Measurements from ENCODE around the gene ITSN1. TPM values are rescaled to one million over a fixed set of nuclear protein-coding genes. Genes with fewer than 3 reads are reported as not detected.

The ITSN1 gene
- total and polyA plus RNA-seq, 2 donors from 2014 or later: 8.1 to 42.5 TPM

DNA sequence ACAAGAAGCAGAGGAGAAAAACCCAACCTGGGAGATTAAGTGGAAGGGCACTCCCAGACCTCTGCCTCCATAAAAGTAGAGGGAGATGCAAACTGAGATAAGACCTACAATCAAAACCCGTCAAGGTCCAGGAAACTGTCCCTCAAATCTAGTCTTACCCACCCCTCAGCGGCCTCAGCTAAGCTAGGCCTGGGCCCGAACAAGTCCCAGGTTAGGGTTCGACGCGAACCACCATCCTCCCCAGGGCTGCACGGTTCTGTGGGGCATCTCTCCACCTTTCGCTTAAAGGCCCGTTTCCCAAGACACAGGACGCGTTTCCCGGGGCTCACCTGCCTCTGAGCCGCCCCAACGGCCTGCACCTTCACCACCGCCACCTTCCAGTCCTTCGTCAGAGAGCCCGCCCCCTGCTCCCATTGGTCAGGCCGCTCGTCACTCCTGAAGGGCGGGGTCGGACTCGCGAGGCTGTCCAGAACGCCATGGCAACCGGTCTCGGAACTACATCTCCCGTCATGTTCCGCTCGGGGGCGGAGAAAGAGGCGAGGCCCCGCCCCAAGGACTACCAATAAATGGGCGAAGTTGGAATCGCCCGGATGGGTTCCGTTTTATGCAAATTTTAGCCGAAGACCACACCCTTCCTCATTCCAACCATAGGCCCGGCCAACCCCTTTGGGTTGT lies 812 bp upstream of the ITSN1 start, which contains the start of gene CRYZL1:
Gene CRYZL1, minus strand, starts transcription at position 390 of the 675 bp plus-strand sequence. CDS start 10,190 bp downstream, outside the sequence.
- Histone ChIP-seq H3K9ac (ENCODE audit: low read length in 3 of 3) (peak within 1 kb of the TSS; percentile 38 to 94 (median 88)), H3K4me1 (ENCODE audit: control insufficient read depth in 2 of 3, insufficient read depth in 2 of 3, low read depth in 1 of 3, low read length in 3 of 3) (peaks cover 2 to 6% (median 2%) of the 10 kb centered on the region in 3 donors), H3K4me3 (ENCODE audit: low read length in 3 of 3) (peak within 1 kb of the TSS; percentile 78 to 91 (median 88)), H3K9me3 (ENCODE audit: control insufficient read depth in 2 of 3, insufficient read depth in 1 of 3, low read length in 3 of 3) (no peaks in the 10 kb centered on the region), H3K27me3 (ENCODE audit: control insufficient read depth, insufficient read depth, low read length) (no peaks in the 10 kb centered on the region), H3K36me3 (ENCODE audit: control insufficient read depth in 2 of 3, insufficient read depth in 3 of 3, low read length in 3 of 3) (no peaks in the 10 kb centered on the region), H3K27ac (ENCODE audit: low read depth in 2 of 2, low read length in 2 of 2) (peak within 1 kb of the TSS; percentile 88 to 90)
- TF ChIP-seq CTCF (IDR thresholded peaks at IDR 0.05; ENCODE audit: borderline replicate concordance, extremely low read depth, insufficient read depth): no peak
- FAIRE-seq: peak; percentile 99
- intact Hi-C loops (cut with DNase I): no loop called here
- peak; percentile 100 for DNase-seq

GRCh38 chr21:33642896-33643657 lies 776 bp downstream of the ITSN1 start:
- intact Hi-C loops (cut with DNase I): no loop called here
- Histone ChIP-seq H3K27ac (ENCODE audit: low read depth in 2 of 2, low read length in 2 of 2) (peak overlapping the region; percentile 72 to 79), H3K27me3 (ENCODE audit: control insufficient read depth, insufficient read depth, low read length) (no peaks in the 10 kb centered on the region), H3K36me3 (ENCODE audit: control insufficient read depth in 2 of 3, insufficient read depth in 3 of 3, low read length in 3 of 3) (no peaks in the 10 kb centered on the region), H3K4me3 (ENCODE audit: low read length in 3 of 3) (peak overlapping the region; percentile 71 to 84 (median 80)), H3K9ac (ENCODE audit: low read length in 3 of 3) (peak overlapping the region; percentile 20 to 54 (median 49)), H3K9me3 (ENCODE audit: control insufficient read depth in 2 of 3, insufficient read depth in 1 of 3, low read length in 3 of 3) (no peaks in the 10 kb centered on the region), H3K4me1 (ENCODE audit: control insufficient read depth in 2 of 3, insufficient read depth in 2 of 3, low read depth in 1 of 3, low read length in 3 of 3) (peaks cover 2 to 6% (median 2%) of the 10 kb centered on the region in 3 donors)
- FAIRE-seq (no peak), DNase-seq (peak; percentile 41 to 87 (median 64))
- TF ChIP-seq CTCF (IDR thresholded peaks at IDR 0.05; ENCODE audit: borderline replicate concordance, extremely low read depth, insufficient read depth): no peak

DNA sequence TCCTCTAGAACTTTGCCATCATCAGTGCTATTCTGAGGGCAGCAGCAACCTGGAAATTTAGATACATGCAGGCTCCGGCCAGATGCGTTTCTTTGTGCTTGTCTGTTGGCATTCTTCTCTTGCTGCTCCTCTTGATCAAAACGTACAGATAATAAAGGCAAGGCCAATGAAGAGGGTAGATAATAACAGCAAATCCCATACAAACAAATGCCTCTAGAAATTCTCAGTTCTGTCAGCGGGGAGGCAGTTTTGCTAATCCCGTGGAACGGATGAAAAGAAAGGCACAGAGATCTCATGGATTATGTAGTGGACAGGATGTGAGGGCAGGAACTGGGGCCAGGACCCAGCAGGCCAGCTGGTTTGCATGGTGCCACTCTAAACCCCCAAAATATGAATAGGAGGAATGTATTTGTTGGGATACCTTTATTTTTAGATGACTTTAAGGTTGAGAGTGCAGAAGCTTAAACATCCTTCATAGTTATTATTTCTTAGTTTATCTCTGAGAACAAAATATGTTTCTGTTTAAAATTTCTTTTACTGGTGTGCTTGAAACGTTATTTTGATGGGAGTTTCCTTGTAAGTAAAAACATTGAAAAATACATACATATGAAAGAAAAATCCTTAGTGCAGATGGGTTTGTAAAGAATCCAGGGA lies 1.5 kb downstream of the ITSN1 start:
- peak in 2 of 5 donors; percentile 47 to 49 for DNase-seq
- Histone ChIP-seq H3K36me3 (ENCODE audit: control insufficient read depth in 2 of 3, insufficient read depth in 3 of 3, low read length in 3 of 3) (no peaks in the 10 kb centered on the region), H3K4me3 (ENCODE audit: low read length in 3 of 3) (peak overlapping the region; percentile 71 to 84 (median 80)), H3K9ac (ENCODE audit: low read length in 3 of 3) (peak overlapping the region; percentile 20 to 54 (median 49)), H3K27ac (ENCODE audit: low read depth in 2 of 2, low read length in 2 of 2) (peak overlapping the region in 1 of 2 donors; percentile 5), H3K4me1 (ENCODE audit: control insufficient read depth in 2 of 3, insufficient read depth in 2 of 3, low read depth in 1 of 3, low read length in 3 of 3) (peaks cover 2 to 6% (median 2%) of the 10 kb centered on the region in 3 donors), H3K9me3 (ENCODE audit: control insufficient read depth in 2 of 3, insufficient read depth in 1 of 3, low read length in 3 of 3) (no peaks in the 10 kb centered on the region), H3K27me3 (ENCODE audit: control insufficient read depth, insufficient read depth, low read length) (no peaks in the 10 kb centered on the region)
- TF ChIP-seq CTCF (IDR thresholded peaks at IDR 0.05; ENCODE audit: borderline replicate concordance, extremely low read depth, insufficient read depth): no peak
- intact Hi-C loops (cut with DNase I): no loop called here
- FAIRE-seq: no peak
